Esophagus muscularis mucosa (tissue), 3 donors: ENCODE data around the gene ZFP92.

Experiments used
- CTCF ChIP-seq, 3 experiments: fragments of 200-600 bp in 2 of 3; fragments of 450-650 bp in 1 of 3; sonication (generic) in 2 of 3; IDR thresholded peaks; one replicate each; pipeline ENCODE4 v1.5.1; 2017 to 2019; ENCODE audit warnings: antibody characterized with exemption in 3 of 3, mild to moderate bottlenecking in 2 of 3, moderate library complexity in 1 of 3
- POLR2AphosphoS5 ChIP-seq, 2 donors: sonication (generic); formaldehyde crosslinking; IDR thresholded peaks; one replicate each; pipeline ENCODE4 v1.6.1; 2017; ENCODE audit warnings: antibody characterized with exemption in 2 of 2

GRCh38 chrX:153458476-153458875, 47.2 kb downstream of the ZFP92 start:
- TF ChIP-seq POLR2AphosphoS5 (IDR thresholded peaks at IDR 0.05) (no peak), CTCF (IDR thresholded peaks at IDR 0.05) (no peak)
